Measurements from ENCODE around the gene CNGB1.
"Not testable (repeated sequence)": the region's sequence is repeated elsewhere in the genome, so short reads cannot be mapped to it uniquely, and the experiment has no call there.

Gene CNGB1

GRCh38 chr16:58011652-58012051 is 40.7 kb upstream of the CNGB1 start:
- no peak for FAIRE-seq
- no peak for DNase-seq (ENCODE audit: insufficient read length, low spot score)
- TF ChIP-seq CTCF (IDR thresholded peaks at IDR 0.05; ENCODE audit: insufficient read depth, missing control alignments), result no peak

GRCh38 chr16:58010886-58011285 is 40.0 kb upstream of the CNGB1 start:
- DNase-seq (ENCODE audit: insufficient read length, low spot score) (no peak), FAIRE-seq (no peak)
- TF ChIP-seq CTCF (IDR thresholded peaks at IDR 0.05; ENCODE audit: insufficient read depth, missing control alignments), result no peak

- no peak for FAIRE-seq
Observed at GRCh38 chr16:58009856-58010416, 39.0 kb upstream of the CNGB1 start.

GRCh38 chr16:58004736-58005135 is 33.8 kb upstream of the CNGB1 start:
- DNase-seq (ENCODE audit: insufficient read length, low spot score); FAIRE-seq: not testable (repeated sequence)

More at GRCh38 chr16:58009856-58010416, 39.0 kb upstream of the CNGB1 start:
- no peak for TF ChIP-seq CTCF (IDR thresholded peaks at IDR 0.05; ENCODE audit: insufficient read depth, missing control alignments)
- DNase-seq (ENCODE audit: insufficient read length, low spot score), result no peak

GRCh38 chr16:58002936-58003335 is 32.0 kb upstream of the CNGB1 start:
- FAIRE-seq, result no peak
- TF ChIP-seq CTCF (IDR thresholded peaks at IDR 0.05; ENCODE audit: insufficient read depth, missing control alignments), result no peak
- no peak for DNase-seq (ENCODE audit: insufficient read length, low spot score)

- DNase-seq (ENCODE audit: insufficient read length, low spot score) (no peak), FAIRE-seq (no peak)
- TF ChIP-seq CTCF (IDR thresholded peaks at IDR 0.05; ENCODE audit: insufficient read depth, missing control alignments), result no peak
Observed at GRCh38 chr16:58002416-58002800, 31.5 kb upstream of the CNGB1 start.

- no peak for FAIRE-seq
- DNase-seq (ENCODE audit: insufficient read length, low spot score), result no peak
- TF ChIP-seq CTCF (IDR thresholded peaks at IDR 0.05; ENCODE audit: insufficient read depth, missing control alignments), result no peak
Observed at GRCh38 chr16:58001781-58002415, 31.0 kb upstream of the CNGB1 start.

Measured in D721Med (cell line).